HFFc6 (cell line): ENCODE measurements around the gene SCAPER. TPM values are rescaled to one million over a fixed set of nuclear protein-coding genes. Genes with fewer than 3 reads are reported as not detected.
"Not testable (repeated sequence)": the region's sequence is repeated elsewhere in the genome, so short reads cannot be mapped to it uniquely, and the experiment has no call there.

Source experiments
- DNase-seq: peaks from one replicate; pipeline ENCODE4 v3.0.0-alpha.2; 2018
- H3K27ac Mint-ChIP-seq: 2 replicates; pipeline ENCODE4 v1.8.0; 2020; ENCODE audit warnings: mild to moderate bottlenecking, mixed read lengths
- H3K27me3 Mint-ChIP-seq: 2 replicates; pipeline ENCODE4 v1.8.0; 2021; ENCODE audit warnings: mild to moderate bottlenecking, moderate library complexity, mixed read lengths; ENCODE audit not compliant: insufficient read depth
- H3K36me3 Mint-ChIP-seq: 2 replicates; pipeline ENCODE4 v1.8.0; 2021; ENCODE audit warnings: low read depth, mixed read lengths
- H3K4me1 Mint-ChIP-seq: 2 replicates; pipeline ENCODE4 v1.8.0; 2020; ENCODE audit warnings: low read depth, mixed read lengths
- H3K4me3 Mint-ChIP-seq: 2 replicates; pipeline ENCODE4 v1.8.0; 2020; ENCODE audit warnings: mild to moderate bottlenecking, moderate library complexity, mixed read lengths
- H3K9me3 Mint-ChIP-seq: 2 replicates; pipeline ENCODE4 v1.8.0; 2020; ENCODE audit warnings: mild to moderate bottlenecking, mixed read lengths
- CTCF ChIP-seq: fragments of 200-600 bp; sonication (generic); IDR thresholded peaks from 2 replicates; pipeline ENCODE4 v1.5.0; 2021; ENCODE audit warnings: antibody characterized with exemption, mild to moderate bottlenecking
- total RNA-seq, 6 experiments: library from RNA; stranded (reverse); fragmentation: NEBNext Ultra II Directional; extraction: Animal tissue kit (Norgen Biotek cat#: 25700); gene quantifications; 2 replicates in 1 of 6; 3 replicates in 5 of 6; pipeline ENCODE4 v1.2.3, GENCODE V29; 2021

The SCAPER gene
- total RNA-seq, 6 experiments from 2014 or later, result 6.9 to 10.1 (median 8.1) TPM

- no peak overlapping the region for H3K27ac Mint-ChIP-seq
- peaks cover 8% of the 10 kb centered on the region; the same call in 1 of the 2 replicates for H3K9me3 Mint-ChIP-seq
- no peak for DNase-seq
- no peak for TF ChIP-seq CTCF
- no peaks in the 10 kb centered on the region for H3K27me3 Mint-ChIP-seq
- 0 out of 2 replicates have a peak, but pooled peaks cover 17% of the 10 kb centered on the region for H3K4me1 Mint-ChIP-seq
- H3K4me3 Mint-ChIP-seq, result no peak overlapping the region
- peaks cover 13% of the 10 kb centered on the region for H3K36me3 Mint-ChIP-seq
These were observed 75.2 kb downstream of the SCAPER start for GRCh38 chr15:76829939-76830338.

DNA sequence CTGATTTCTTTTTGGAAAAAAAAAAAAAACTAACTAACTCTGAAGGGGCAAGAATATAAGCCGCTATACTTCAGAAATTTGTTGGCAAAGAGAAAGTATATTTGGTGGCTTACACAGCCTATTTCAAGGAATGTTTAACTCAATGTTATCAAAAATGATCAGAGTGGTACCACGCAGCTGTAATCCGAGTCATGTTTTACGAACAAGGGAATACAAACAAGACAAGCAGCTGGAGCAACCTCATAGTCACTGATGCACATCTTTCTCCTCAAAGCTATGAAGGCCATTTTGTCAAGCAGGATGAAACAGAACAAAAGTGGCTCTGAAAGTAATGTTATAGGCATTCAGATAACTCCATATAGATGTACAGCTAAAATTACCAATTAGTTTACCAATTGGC, 81.2 kb downstream of the SCAPER start:
- TF ChIP-seq CTCF, result no peak
- no peak for DNase-seq

GRCh38 chr15:76823303-76823702, 81.8 kb downstream of the SCAPER start:
- Mint-ChIP-seq H3K4me1 (no peaks in the 10 kb centered on the region), H3K27me3 (no peaks in the 10 kb centered on the region), H3K27ac (no peak overlapping the region), H3K36me3 (no peaks in the 10 kb centered on the region), H3K9me3 (no peaks in the 10 kb centered on the region), H3K4me3 (no peak overlapping the region)
- DNase-seq, result no peak
- no peak for TF ChIP-seq CTCF

More for the DNA sequence above, 81.2 kb downstream of the SCAPER start:
- H3K9me3 Mint-ChIP-seq, result no peaks in the 10 kb centered on the region
- H3K4me3 Mint-ChIP-seq, result no peak overlapping the region
- no peaks in the 10 kb centered on the region for H3K4me1 Mint-ChIP-seq
- no peaks in the 10 kb centered on the region for H3K27me3 Mint-ChIP-seq
- H3K27ac Mint-ChIP-seq, result no peak overlapping the region
- no peaks in the 10 kb centered on the region for H3K36me3 Mint-ChIP-seq

GRCh38 chr15:76818926-76819325, 86.2 kb downstream of the SCAPER start:
- H3K4me3 Mint-ChIP-seq, H3K27ac Mint-ChIP-seq, H3K9me3 Mint-ChIP-seq, H3K36me3 Mint-ChIP-seq, DNase-seq, H3K4me1 Mint-ChIP-seq, H3K27me3 Mint-ChIP-seq: not testable (repeated sequence)

DNA sequence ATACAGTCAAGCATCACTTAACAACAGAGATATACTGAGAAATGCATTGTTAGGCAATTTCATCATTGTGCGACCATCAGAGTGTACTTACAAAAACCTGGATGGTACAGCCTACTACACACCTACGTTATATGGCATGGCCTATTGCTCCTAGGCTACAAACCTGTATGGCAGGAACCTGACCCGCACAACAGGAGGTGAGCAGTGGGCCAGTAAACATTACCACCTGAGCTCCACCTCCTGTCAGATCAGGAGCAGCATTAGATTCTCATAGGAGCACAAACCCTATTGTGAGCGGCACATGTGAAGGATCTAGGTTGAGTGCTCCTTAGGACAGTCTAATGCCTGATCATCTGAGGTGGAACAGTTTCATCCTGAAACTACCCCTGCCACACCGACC, 89.7 kb downstream of the SCAPER start:
- no peak for DNase-seq

DNA sequence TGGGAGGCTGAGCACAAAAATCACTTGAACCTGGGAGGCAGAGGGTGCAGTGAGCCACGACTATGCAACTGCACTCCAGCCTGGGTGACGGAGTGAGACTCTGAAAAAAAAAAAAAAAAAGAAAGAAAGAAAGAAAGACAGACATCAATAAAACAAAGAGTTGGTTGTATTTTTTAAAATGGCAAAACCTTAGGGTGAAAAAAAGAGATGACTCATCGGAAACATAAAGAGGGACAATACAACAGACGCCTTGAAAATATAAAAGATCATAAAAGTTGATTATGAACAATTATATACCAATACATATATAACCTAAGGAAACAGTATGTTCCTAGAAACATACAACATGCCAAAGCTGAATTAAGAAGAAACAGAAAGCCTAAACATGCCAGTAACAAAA, 92.8 kb downstream of the SCAPER start:
- H3K27ac Mint-ChIP-seq, result no peak overlapping the region
- H3K4me3 Mint-ChIP-seq, result no peak overlapping the region
- no peak for DNase-seq
- no peak for TF ChIP-seq CTCF
- H3K36me3 Mint-ChIP-seq, result no peaks in the 10 kb centered on the region; the same call in 1 of the 2 replicates
- no peaks in the 10 kb centered on the region for H3K4me1 Mint-ChIP-seq
- no peaks in the 10 kb centered on the region for H3K9me3 Mint-ChIP-seq
- no peaks in the 10 kb centered on the region; the same call in 1 of the 2 replicates for H3K27me3 Mint-ChIP-seq

More for the DNA sequence above, 89.7 kb downstream of the SCAPER start:
- Mint-ChIP-seq H3K4me1 (no peaks in the 10 kb centered on the region), H3K4me3 (no peak overlapping the region), H3K27ac (no peak overlapping the region), H3K9me3 (no peaks in the 10 kb centered on the region), H3K27me3 (no peaks in the 10 kb centered on the region; the same call in 1 of the 2 replicates), H3K36me3 (no peaks in the 10 kb centered on the region; the same call in 1 of the 2 replicates)
- TF ChIP-seq CTCF, result no peak
